GM10266 (cell line): Measurements from ENCODE around the gene PIP5K1B.
"Not testable (repeated sequence)": the region's sequence is repeated elsewhere in the genome, so short reads cannot be mapped to it uniquely, and the experiment has no call there.

Experiments
- DNase-seq: peaks from one replicate; pipeline ENCODE4 v3.0.0; 2012; ENCODE audit errors: extremely low spot score
- CTCF ChIP-seq: IDR thresholded peaks from 2 replicates; pipeline ENCODE4 v1.5.1; 2012; ENCODE audit warnings: mild to moderate bottlenecking, low read depth; ENCODE audit not compliant: control insufficient read depth, insufficient read depth; ENCODE audit errors: missing control alignments

The PIP5K1B gene

GRCh38 chr9:68983522-68984424, 278.7 kb downstream of the PIP5K1B start:
- DNase-seq = no peak
- no peak for TF ChIP-seq CTCF

GRCh38 chr9:68986949-68987348, 281.9 kb downstream of the PIP5K1B start:
- DNase-seq = not testable (repeated sequence)

GRCh38 chr9:68991457-68991856, 286.4 kb downstream of the PIP5K1B start:
- TF ChIP-seq CTCF = no peak
- DNase-seq = no peak

- no peak for DNase-seq
- TF ChIP-seq CTCF = no peak
Observed at GRCh38 chr9:68995776-68996175, 290.7 kb downstream of the PIP5K1B start.

- DNase-seq = no peak
- no peak for TF ChIP-seq CTCF
Observed at GRCh38 chr9:68996462-68996861, 291.4 kb downstream of the PIP5K1B start.

- TF ChIP-seq CTCF = no peak
- DNase-seq = no peak
Observed at GRCh38 chr9:68997666-68998065, 292.6 kb downstream of the PIP5K1B start.

- no peak for DNase-seq
- no peak for TF ChIP-seq CTCF
Observed at GRCh38 chr9:68998385-68998784, 293.3 kb downstream of the PIP5K1B start.
